Hematopoietic multipotent progenitor cell treated with erythropoietin and hydrocortisone succinate and interleukin-3 and kit ligand, for 4 days (in vitro differentiated cells): ENCODE results near the gene TRIM60.
"Not testable (repeated sequence)": the region's sequence is repeated elsewhere in the genome, so short reads cannot be mapped to it uniquely, and the experiment has no call there.

Experiments
- DNase-seq: peaks from one replicate; pipeline ENCODE4 v3.0.0-alpha.2; 2015

The TRIM60 gene

GRCh38 chr4:165031436-165032211 lies at the start of gene TRIM60:
Gene TRIM60, plus strand, starts transcription at chr4:165031999. Its CDS starts 8,074 bp downstream, at chr4:165040073.
- DNase-seq: no peak

DNA sequence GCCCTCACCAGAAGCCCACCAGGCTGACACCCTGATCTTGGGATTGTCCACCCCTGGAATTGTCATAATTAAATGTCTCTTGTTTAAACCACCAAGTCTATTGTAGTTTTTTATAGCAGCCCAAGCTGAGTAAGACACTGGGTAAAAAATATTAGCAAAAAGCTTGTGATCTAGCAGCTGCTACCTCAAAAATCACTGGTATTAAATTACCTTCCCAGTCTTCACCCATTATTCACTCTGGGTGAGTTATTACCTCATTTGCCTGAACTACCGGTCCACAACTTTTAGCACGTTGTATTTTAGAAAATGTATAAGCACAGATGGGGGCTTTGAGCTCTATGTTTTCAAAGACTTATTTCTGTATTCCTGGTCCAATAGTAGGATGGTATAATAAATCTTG lies 42.3 kb upstream of the TRIM60 start:
- DNase-seq: no peak

DNA sequence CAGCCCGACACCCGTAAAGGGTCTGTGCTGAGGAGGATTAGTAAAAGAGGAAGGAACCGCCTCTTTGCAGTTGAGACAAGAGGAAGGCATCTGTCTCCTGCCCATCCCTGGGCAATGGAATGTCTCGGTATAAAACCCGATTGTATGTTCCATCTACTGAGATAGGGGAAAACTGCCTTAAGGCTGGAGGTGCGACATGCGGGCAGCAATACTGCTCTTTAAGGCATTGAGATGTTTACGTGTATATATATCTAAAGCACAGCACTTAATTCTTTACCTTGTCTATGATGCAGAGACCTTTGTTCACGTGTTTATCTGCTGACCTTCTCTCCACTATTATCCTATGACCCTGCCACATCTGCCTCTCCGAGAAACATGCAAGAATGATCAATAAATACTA lies 41.0 kb upstream of the TRIM60 start:
- not testable (repeated sequence) for DNase-seq

- DNase-seq: not testable (repeated sequence)
Measured at GRCh38 chr4:164996123-164996522, 35.7 kb upstream of the TRIM60 start.

GRCh38 chr4:164997324-164997723 lies 34.5 kb upstream of the TRIM60 start:
- DNase-seq: peak; percentile 77

DNA sequence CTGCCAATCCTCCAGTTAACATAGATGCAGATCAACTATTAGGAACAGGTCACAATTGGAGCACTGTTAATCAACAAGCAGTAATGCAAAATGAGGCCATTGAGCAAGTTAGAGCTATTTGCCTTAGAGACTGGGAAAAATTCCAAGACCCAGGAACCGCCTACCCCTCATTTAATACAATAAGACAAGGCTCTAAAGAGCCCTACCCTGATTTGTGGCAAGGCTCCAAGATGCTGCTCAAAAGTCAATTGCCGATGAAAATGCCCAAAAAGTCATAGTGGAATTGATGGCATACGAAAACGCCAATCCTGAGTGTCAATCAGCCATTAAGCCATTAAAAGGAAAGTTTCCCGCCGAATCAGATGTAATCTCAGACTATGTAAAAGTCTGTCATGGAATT lies 33.9 kb upstream of the TRIM60 start:
- DNase-seq: no peak

- DNase-seq: not testable (repeated sequence)
Measured at GRCh38 chr4:164998526-164999080, 33.2 kb upstream of the TRIM60 start.

- DNase-seq: not testable (repeated sequence)
Measured at GRCh38 chr4:165001957-165002356, 29.8 kb upstream of the TRIM60 start.

DNA sequence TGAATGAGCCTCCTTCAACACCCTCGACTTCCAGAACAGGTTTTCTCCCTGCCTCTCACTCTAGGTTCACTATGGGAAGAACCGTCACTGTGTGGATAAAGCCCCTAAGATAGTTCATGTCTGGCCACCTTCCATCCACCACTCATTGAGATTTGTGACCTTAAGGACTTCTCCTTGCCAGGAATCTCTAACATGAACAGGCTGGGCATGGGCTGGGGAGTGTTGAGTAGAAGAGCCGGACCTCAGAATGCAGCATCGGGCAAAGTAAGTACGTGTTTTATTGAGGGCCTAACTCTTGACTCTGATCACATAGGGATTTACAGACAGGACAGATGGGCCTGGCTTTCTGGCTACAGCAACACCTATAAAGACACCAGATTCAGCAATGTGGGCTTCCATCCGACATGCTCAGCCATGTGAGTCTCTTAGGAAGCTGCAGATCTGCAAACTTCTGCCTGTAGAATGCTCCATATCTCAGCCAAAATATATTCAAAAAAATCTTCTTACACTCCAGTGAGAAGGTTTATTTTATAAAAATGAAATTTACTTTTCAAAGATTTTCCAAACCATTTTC lies 26.4 kb upstream of the TRIM60 start:
- no peak for DNase-seq

GRCh38 chr4:165006456-165006855 lies 25.3 kb upstream of the TRIM60 start:
- DNase-seq: no peak

DNA sequence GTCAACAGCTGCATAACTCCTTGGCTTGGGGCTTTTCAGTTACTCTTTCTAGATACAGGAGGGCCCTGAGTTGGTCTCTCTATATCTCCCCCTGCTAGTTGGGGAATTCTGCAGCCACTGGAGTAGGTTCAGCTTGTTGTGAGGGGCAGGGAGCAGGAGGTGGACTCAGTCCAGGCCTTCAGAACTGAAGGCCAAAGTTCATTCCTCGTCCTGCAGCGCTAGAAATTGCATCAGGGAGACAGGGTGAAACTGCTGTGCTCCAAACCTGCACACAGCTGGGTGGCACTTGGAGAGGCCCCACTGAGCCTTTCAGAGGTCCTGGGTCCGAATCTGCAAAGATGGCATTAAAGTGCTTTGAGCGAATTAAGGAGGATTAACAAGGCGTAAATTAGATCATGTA lies 24.9 kb upstream of the TRIM60 start:
- no peak for DNase-seq

DNA sequence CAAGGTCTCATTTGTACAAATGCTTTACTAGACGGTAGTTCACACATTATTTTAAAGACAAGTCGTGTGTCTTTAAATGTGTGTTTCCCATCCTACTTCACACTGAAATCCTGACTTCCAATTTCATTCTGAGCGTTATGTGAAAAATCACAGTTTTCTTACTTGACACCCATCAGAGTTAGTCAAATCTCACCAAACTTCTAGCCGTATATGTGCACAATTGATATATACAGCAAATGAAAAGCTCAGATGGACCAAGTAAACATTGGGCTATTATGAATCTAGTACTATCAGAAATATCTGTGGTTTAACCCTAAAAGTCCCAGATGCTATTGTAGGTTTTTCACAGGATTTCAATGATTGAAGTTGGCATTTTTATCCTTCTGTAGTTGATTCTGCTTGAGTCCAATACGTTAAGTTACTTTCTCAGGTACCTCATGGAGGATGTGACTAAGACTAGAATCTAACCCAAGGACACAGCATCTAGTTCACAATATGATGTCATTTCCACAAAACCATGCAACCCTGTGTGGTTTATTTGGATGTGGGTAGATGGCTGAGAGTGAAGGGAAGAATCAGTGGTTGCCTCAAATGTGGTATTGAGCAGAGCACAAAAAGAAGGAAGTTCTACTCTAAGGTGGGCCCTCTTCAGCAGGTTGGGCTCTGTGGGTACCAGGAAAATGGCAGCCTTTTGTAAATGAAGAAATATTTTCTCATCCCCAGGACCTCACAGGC lies 22.1 kb upstream of the TRIM60 start:
- no peak for DNase-seq

- no peak for DNase-seq
Measured at GRCh38 chr4:165010487-165010886, 21.3 kb upstream of the TRIM60 start.

GRCh38 chr4:165010991-165011390 lies 20.8 kb upstream of the TRIM60 start:
- DNase-seq: no peak

DNA sequence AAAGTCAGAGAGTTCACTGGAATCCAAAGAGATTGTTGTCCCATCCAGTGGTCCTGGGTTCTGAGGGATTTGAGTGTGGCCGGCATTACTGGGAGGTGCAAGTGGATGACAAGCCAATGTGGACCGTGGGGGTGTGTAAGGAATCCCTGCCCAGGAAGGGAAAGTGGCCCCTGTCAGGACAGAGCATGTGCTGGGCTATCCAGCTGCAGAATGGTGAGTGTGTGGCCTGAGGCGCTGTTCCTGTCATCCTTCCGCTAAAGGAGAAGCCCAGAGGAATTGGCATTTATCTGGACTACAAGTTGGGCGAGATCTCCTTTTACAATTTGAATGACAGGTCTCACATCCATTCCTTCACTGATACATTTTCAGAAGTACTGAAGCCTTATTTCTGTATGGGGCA lies 20.4 kb upstream of the TRIM60 start:
- DNase-seq: no peak

DNA sequence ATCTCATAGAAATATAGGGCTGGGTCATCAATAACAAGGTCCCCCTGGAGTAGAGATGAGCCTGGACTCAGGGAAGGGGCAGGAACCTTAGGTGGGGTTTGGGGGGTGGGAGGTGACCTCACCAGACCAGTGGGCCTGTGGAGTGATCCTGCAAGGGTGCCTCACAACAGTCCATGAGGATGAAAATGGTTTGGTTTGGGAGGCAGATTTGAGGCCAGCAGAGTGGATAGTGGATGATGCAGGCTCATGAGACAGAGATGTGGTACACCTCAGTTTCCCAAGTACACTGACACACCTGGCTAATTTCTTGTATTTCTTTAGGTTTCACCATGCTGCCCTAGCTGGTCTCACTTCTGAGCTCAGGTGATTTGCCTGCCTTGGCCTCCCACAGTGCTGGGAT lies 18.1 kb upstream of the TRIM60 start:
- no peak for DNase-seq

- DNase-seq: peak; percentile 3
Measured at GRCh38 chr4:165016971-165017370, 14.8 kb upstream of the TRIM60 start.

DNA sequence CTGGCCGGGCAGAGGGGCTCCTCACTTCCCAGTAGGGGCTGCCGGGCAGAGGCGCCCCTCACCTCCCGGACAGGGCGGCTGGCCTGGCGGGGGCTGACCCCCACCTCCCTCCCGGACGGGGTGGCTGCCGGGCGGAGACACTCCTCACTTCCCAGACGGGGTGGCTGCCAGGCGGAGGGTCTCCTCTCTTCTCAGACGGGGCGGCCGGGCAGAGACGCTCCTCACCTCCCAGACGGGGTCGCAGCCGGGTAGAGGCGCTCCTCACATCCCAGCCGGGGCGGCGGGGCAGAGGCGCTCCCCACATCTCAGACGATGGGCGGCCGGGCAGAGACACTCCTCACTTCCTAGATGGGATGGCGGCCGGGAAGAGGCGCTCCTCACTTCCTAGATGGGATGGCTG lies 11.8 kb upstream of the TRIM60 start:
- DNase-seq: not testable (repeated sequence)

DNA sequence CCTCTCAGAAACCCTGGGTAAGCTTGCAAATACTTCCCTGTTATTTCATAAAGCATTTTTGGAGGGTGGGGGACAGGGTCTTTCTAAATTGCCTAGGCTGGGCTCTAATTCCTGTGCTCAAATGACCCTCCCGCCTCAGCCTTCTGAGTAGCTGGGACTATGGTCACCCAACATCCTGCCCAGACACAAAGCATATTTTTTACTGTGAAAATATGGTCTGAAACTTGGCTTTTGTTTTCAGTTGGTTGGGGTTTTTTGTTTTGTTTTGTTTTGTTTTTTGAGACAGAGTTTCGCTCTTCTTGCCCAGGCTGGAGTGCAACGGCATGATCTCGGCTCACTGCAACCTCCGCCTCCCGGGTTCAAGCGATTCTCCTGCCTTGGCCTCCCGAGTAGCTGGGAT lies 6.0 kb upstream of the TRIM60 start:
- not testable (repeated sequence) for DNase-seq

DNA sequence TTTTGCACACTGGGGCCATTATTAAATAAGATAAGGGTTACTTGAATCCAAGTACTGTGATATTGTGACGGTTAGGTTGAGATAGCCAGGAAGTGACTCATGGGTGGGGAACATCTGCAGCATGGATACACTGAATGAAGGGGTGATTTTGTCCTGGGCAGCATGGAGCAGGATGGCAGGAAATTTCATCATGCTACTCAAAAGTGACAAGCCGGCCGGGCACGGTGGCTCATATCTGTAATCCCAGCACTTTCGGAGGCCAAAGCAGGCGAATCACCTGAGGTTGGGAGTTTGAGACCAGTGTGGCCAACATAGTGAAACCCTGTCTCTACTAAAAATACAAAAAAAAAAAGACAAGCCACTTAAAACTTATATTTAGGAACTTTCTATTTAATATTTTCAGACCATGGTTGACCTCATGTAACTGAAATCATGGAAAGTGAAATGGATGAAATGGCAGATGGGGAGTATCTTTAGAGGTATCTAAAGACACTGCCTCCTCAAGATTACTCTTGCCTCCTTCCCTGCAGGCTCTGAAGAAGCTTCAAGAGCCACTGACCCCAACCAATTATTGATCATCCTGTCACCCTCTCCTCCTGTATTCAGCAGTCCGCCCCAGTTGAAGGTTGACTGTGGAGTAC lies 3.9 kb upstream of the TRIM60 start:
- DNase-seq: no peak

DNA sequence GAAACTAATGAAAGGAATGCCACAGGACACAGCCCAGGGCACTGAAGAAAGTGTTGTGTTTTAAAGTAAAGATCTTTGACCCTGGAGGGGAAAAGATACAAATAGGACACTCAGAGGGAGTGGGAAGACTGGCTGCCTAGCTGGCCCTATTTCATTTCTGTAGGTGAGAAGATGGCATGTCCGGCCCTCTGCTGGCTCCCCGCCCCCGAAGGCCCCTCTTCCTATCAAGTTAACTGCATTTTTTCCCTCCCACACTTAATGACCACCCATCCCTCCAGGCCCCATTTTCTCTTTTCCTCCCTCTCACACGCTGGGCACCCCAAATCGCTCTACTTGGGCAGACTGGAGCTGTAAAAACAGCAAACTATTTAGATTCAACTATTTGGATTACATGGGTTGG lies 16.4 kb downstream of the TRIM60 start:
- no peak for DNase-seq

DNA sequence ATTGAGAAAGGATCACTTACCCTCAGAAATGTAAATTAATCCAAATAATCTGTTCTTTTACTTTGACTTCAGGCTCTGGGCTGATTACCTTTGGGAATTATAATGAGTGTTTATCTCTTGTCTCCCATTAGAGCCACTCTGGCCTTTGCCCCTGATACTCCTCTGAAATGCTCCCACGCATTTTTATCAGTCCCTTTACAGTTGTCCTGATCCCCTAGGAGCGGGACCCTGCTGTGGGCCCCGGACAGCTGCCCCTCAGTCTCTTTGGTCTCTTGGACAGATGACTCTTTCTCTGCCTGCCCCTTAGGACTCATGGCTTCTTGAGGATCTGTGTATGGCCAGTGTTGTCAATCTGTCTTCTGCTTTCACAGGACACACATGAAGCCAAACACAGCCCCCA lies 20.8 kb downstream of the TRIM60 start:
- no peak for DNase-seq

GRCh38 chr4:165053645-165054044 lies 21.8 kb downstream of the TRIM60 start, which contains the start of gene TRIM75:
Gene TRIM75, plus strand, starts transcription at chr4:165053866. Its CDS starts 5,282 bp downstream, at chr4:165059148.
- DNase-seq: no peak
